H1 (cell line): ENCODE data around the gene SMARCD1.

Experiments
- CREB1 ChIP-seq: IDR thresholded peaks from 2 replicates; pipeline ENCODE4 v1.6.1; 2012; ENCODE audit warnings: inconsistent platforms
- EGR1 ChIP-seq: IDR thresholded peaks from 2 replicates; pipeline ENCODE4 v1.6.1; 2011; ENCODE audit warnings: low read depth, low read length, borderline replicate concordance
- POLR2AphosphoS5 ChIP-seq: IDR thresholded peaks from 2 replicates; pipeline ENCODE4 v1.6.1; 2011; ENCODE audit warnings: low read depth, low read length
- RNF2 ChIP-seq: fragments of 200-900, 300-1000 bp; sonication (generic); IDR thresholded peaks from 2 replicates; pipeline ENCODE4 v1.7.1; 2016; ENCODE audit warnings: borderline replicate concordance, low read depth, mild to moderate bottlenecking, antibody characterized with exemption, low read length; ENCODE audit not compliant: poor library complexity, severe bottlenecking; ENCODE audit errors: missing control alignments
- SIRT6 ChIP-seq: IDR thresholded peaks from one replicate; pipeline ENCODE4 v1.7.1; 2012; ENCODE audit warnings: low read length, inconsistent platforms
- TAF1 ChIP-seq: IDR thresholded peaks from 2 replicates; pipeline ENCODE4 v1.6.1; 2011; ENCODE audit warnings: mild to moderate bottlenecking, low read depth, low read length
- ZNF274 ChIP-seq: IDR thresholded peaks from 2 replicates; pipeline ENCODE4 v1.7.0; 2012; ENCODE audit warnings: low read length, borderline replicate concordance; ENCODE audit errors: extremely low read depth
- TF ChIP-seq, protein P1 (sequence below): IDR thresholded peaks from 2 replicates; pipeline ENCODE4 v1.6.1; 2011; ENCODE audit warnings: low read depth, mild to moderate bottlenecking, low read length; ENCODE audit not compliant: insufficient read depth
- TF ChIP-seq, protein P2 (sequence below), 3 experiments: IDR thresholded peaks; 1 replicate in 2 of 3; 2 replicates in 1 of 3; pipeline versions ENCODE4 v1.5.1 to v1.6.1; 2011; ENCODE audit warnings: low read length in 3 of 3, mild to moderate bottlenecking in 3 of 3, inconsistent platforms in 2 of 3, low read depth in 1 of 3, moderate library complexity in 1 of 3; ENCODE audit not compliant: insufficient read depth in 1 of 3; ENCODE audit errors: control extremely low read depth in 1 of 3

DNA sequence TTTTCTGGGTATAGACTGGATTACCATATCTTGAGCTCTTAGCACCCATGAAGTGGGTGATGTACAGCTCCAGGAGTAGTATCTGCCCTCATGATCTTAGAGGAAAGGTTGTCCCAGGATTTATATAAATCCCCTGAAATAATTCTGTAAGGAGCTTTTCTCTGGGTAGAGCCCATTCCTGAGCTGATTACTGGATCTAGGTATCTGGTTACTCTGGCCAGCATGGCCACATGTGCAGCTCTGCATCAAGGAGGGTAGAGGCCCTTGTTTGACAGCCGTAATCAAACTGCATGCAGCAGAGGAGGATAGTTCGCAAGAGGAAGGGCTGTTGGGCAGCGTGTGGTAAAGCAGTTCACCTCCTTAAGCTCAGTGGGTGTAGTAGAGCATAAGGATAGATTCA lies 35.4 kb downstream of the SMARCD1 start:
- TF ChIP-seq SIRT6: no peak
- no peak for TF ChIP-seq TAF1
- no peak for TF ChIP-seq POLR2AphosphoS5
- TF ChIP-seq RNF2: no peak
- TF ChIP-seq, protein P1, sequence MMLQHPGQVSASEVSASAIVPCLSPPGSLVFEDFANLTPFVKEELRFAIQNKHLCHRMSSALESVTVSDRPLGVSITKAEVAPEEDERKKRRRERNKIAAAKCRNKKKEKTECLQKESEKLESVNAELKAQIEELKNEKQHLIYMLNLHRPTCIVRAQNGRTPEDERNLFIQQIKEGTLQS: no peak
- TF ChIP-seq, protein P2, sequence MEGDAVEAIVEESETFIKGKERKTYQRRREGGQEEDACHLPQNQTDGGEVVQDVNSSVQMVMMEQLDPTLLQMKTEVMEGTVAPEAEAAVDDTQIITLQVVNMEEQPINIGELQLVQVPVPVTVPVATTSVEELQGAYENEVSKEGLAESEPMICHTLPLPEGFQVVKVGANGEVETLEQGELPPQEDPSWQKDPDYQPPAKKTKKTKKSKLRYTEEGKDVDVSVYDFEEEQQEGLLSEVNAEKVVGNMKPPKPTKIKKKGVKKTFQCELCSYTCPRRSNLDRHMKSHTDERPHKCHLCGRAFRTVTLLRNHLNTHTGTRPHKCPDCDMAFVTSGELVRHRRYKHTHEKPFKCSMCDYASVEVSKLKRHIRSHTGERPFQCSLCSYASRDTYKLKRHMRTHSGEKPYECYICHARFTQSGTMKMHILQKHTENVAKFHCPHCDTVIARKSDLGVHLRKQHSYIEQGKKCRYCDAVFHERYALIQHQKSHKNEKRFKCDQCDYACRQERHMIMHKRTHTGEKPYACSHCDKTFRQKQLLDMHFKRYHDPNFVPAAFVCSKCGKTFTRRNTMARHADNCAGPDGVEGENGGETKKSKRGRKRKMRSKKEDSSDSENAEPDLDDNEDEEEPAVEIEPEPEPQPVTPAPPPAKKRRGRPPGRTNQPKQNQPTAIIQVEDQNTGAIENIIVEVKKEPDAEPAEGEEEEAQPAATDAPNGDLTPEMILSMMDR (IDR thresholded peaks at IDR 0.05; ENCODE audit: control extremely low read depth in 1 of 3, insufficient read depth in 1 of 3, low read depth in 1 of 3, low read length in 3 of 3): no peak
- no peak for TF ChIP-seq CREB1
- no peak for TF ChIP-seq ZNF274
- no peak for TF ChIP-seq EGR1
